HG03460 (cell line): Measurements from ENCODE around the gene AGRP.
"Not testable (repeated sequence)": the region's sequence is repeated elsewhere in the genome, so short reads cannot be mapped to it uniquely, and the experiment has no call there.

Source experiments
- ATAC-seq: cut with Tn5 transposase; IDR thresholded peaks from one replicate; pipeline ENCODE4 v1.9.1; 2021; ENCODE audit not compliant: unreplicated experiment

AGRP gene

GRCh38 chr16:67504031-67505021 is 21.0 kb upstream of the AGRP start:
- peak; percentile 50 for ATAC-seq

GRCh38 chr16:67499106-67499505 is 15.8 kb upstream of the AGRP start:
- ATAC-seq, result no peak

- no peak for ATAC-seq
Observed at GRCh38 chr16:67490335-67491096, 7.2 kb upstream of the AGRP start.

GRCh38 chr16:67489401-67490083 is 6.2 kb upstream of the AGRP start:
- ATAC-seq, result no peak

GRCh38 chr16:67487561-67487960 is 4.2 kb upstream of the AGRP start:
- not testable (repeated sequence) for ATAC-seq

GRCh38 chr16:67486805-67487204 is 3.5 kb upstream of the AGRP start:
- no peak for ATAC-seq

- no peak for ATAC-seq
Observed at GRCh38 chr16:67483731-67484525, 581 bp upstream of the AGRP start.

GRCh38 chr16:67482233-67482924 is 968 bp downstream of the AGRP start:
- ATAC-seq, result no peak

GRCh38 chr16:67481561-67482232 is 1.6 kb downstream of the AGRP start:
- no peak for ATAC-seq

GRCh38 chr16:67480833-67481560 is 2.4 kb downstream of the AGRP start, which contains the start of gene ATP6V0D1:
ATP6V0D1 (minus strand) TSS chr16:67481157; CDS start chr16:67481086, 71 bp downstream.
- peak; percentile 91 for ATAC-seq

- ATAC-seq, result no peak
Observed at GRCh38 chr16:67477960-67478554, 5.3 kb downstream of the AGRP start.

GRCh38 chr16:67474551-67475455 is 8.5 kb downstream of the AGRP start:
- ATAC-seq, result no peak

GRCh38 chr16:67471758-67472384 is 11.5 kb downstream of the AGRP start:
- no peak for ATAC-seq

GRCh38 chr16:67470359-67470758 is 13.0 kb downstream of the AGRP start:
- no peak for ATAC-seq

- no peak for ATAC-seq
Observed at GRCh38 chr16:67468731-67469130, 14.6 kb downstream of the AGRP start.

- no peak for ATAC-seq
Observed at GRCh38 chr16:67466581-67466980, 16.8 kb downstream of the AGRP start.

GRCh38 chr16:67464565-67464964 is 18.8 kb downstream of the AGRP start:
- ATAC-seq, result no peak
